Measurements from ENCODE around the gene FNDC8. TPM values are rescaled to one million over a fixed set of nuclear protein-coding genes. Genes with fewer than 3 reads are reported as not detected.
"Not testable (repeated sequence)": the region's sequence is repeated elsewhere in the genome, so short reads cannot be mapped to it uniquely, and the experiment has no call there.

Gene FNDC8
- polyA plus RNA-seq, 1 experiment: not detected

- CTCF ChIA-PET: interaction anchor here (1.3 to 1.7 kb wide), 2 partner anchors 357 to 364 kb away, joined by 3 to 5 read pairs; no protein-coding TSS in a partner anchor
- Histone ChIP-seq H3K27me3 (ENCODE audit: control insufficient read depth, insufficient read depth, low read length) (peaks cover 3% of the 10 kb centered on the region), H3K36me3 (ENCODE audit: control insufficient read depth, insufficient read depth, low read length) (no peaks in the 10 kb centered on the region), H3K4me3 (ENCODE audit: low read depth, low read length) (no peak overlapping the region)
- POLR2A ChIA-PET: no interaction called here
- no peak for TF ChIP-seq CTCF (IDR thresholded peaks at IDR 0.05; ENCODE audit: insufficient read depth, low read depth, low read length)
- DNase-seq (ENCODE audit: low read depth): no peak
Measured at GRCh38 chr17:35175638-35176415, 54.4 kb downstream of the FNDC8 start.

DNA sequence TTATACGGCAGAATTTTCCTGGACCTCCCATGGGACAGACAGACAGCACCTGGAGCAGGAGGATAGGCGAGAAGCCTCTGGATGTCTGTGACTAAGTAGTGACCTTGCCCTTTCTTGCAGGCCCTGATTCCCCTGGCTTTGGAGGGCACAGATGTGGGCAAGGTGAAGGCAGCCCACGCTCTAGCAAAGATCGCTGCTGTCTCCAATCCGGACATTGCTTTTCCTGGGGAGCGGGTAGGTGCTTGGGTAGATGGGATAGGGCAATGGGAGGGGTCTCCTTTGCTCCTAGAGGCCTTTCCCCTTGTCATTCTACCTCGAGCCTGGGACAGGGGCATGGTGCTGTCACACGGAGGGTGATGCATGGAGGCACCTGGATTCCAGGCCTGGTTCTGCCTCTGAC, 55.5 kb downstream of the FNDC8 start:
- ChIA-PET CTCF (no interaction called here), POLR2A (no interaction called here)
- no peaks in the 10 kb centered on the region for H3K36me3 ChIP-seq (ENCODE audit: control insufficient read depth, insufficient read depth, low read length)
- H3K27me3 ChIP-seq (ENCODE audit: control insufficient read depth, insufficient read depth, low read length): peaks cover 3% of the 10 kb centered on the region
- H3K4me3 ChIP-seq (ENCODE audit: low read depth, low read length): no peak overlapping the region
- TF ChIP-seq CTCF (IDR thresholded peaks at IDR 0.05; ENCODE audit: insufficient read depth, low read depth, low read length): no peak
- no peak for DNase-seq (ENCODE audit: low read depth)

DNA sequence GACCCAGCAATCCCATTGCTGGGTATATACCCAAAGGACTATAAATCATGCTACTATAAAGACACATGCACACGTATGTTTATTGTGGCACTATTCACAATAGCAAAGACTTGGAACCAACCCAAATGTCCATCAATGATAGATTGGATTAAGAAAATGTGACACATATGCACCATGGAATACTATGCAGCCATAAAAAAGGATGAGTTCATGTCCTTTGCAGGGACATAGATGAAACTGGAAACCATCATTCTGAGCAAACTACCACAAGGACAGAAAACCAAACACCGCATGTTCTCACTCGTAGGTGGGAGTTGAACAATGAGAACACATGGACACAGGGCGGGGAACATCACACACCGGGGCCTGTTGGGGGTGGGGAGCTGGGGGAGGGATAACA, 58.0 kb downstream of the FNDC8 start:
- H3K4me3 ChIP-seq (ENCODE audit: low read depth, low read length); H3K27me3 ChIP-seq (ENCODE audit: control insufficient read depth, insufficient read depth, low read length); DNase-seq (ENCODE audit: low read depth); POLR2A ChIA-PET; H3K36me3 ChIP-seq (ENCODE audit: control insufficient read depth, insufficient read depth, low read length): not testable (repeated sequence)
- CTCF ChIA-PET: interaction anchor here (0.7 kb wide), 1 partner anchor 18 kb away, joined by 3 read pairs; no protein-coding TSS in a partner anchor

Small RNAs within 50 kb of the gene (small RNA-seq; reads per million reads assigned to genes)
- gene AC004223.1 (ENCODE audit: insufficient read length, low read depth, low replicate concordance): not detected
- not detected for gene RNU6-840P (ENCODE audit: insufficient read length, low read depth, low replicate concordance)

Other genes starting within 250 kb of the FNDC8 start
- gene CCT6B, start 160.2 kb upstream of the FNDC8 start, polyA plus RNA-seq (2011; rRNA removed): 1.4 and 2.8 TPM in 2 replicates
- gene ZNF830, start 160.1 kb upstream of the FNDC8 start, polyA plus RNA-seq (2011; rRNA removed): 3.8 and 5.1 TPM in 2 replicates
- 24.0 and 31.1 TPM in 2 replicates for gene LIG3, start 141.1 kb upstream of the FNDC8 start, polyA plus RNA-seq (2011; rRNA removed)
- gene RFFL, start 57.9 kb upstream of the FNDC8 start, polyA plus RNA-seq (2011; rRNA removed): 9.1 and 10.6 TPM in 2 replicates
- 13.1 and 16.1 TPM in 2 replicates for gene RAD51D, start 1.8 kb upstream of the FNDC8 start, polyA plus RNA-seq (2011; rRNA removed)
- gene NLE1, start 20.7 kb downstream of the FNDC8 start, polyA plus RNA-seq (2011; rRNA removed): 8.1 and 14.9 TPM in 2 replicates
- gene UNC45B, start 26.2 kb downstream of the FNDC8 start, polyA plus RNA-seq (2011; rRNA removed): not detected in 2 replicates
- gene SLC35G3, start 72.8 kb downstream of the FNDC8 start, polyA plus RNA-seq (2011; rRNA removed): not detected in 2 replicates
- 32.6 and 65.3 TPM in 2 replicates for gene SLFN5, start 121.5 kb downstream of the FNDC8 start, polyA plus RNA-seq (2011; rRNA removed)